HUES48 (cell line): ENCODE measurements around the gene ZBTB37.
"Not testable (repeated sequence)": the region's sequence is repeated elsewhere in the genome, so short reads cannot be mapped to it uniquely, and the experiment has no call there.

Experiments
- H3K27ac ChIP-seq: one replicate; pipeline ENCODE4 v1.7.0; 2013; ENCODE audit warnings: low read depth, low read length, inconsistent platforms
- H3K27me3 ChIP-seq: 2 replicates; pipeline ENCODE4 v1.6.1; 2013; ENCODE audit warnings: mild to moderate bottlenecking, low read length; ENCODE audit not compliant: control insufficient read depth, insufficient read depth
- H3K36me3 ChIP-seq: 2 replicates; pipeline ENCODE4 v1.6.1; 2013; ENCODE audit warnings: low read length; ENCODE audit not compliant: control insufficient read depth, insufficient read depth
- H3K4me1 ChIP-seq: 2 replicates; pipeline ENCODE4 v1.6.1; 2013; ENCODE audit warnings: mild to moderate bottlenecking, low read length; ENCODE audit not compliant: control insufficient read depth, insufficient read depth
- H3K4me3 ChIP-seq: 2 replicates; pipeline ENCODE4 v1.5.1; 2013; ENCODE audit warnings: mild to moderate bottlenecking, low read depth, low read length
- H3K9ac ChIP-seq: 2 replicates; pipeline ENCODE4 v1.6.1; 2013; ENCODE audit warnings: mild to moderate bottlenecking, low read depth, low read length, moderate library complexity
- H3K9me3 ChIP-seq: 2 replicates; pipeline ENCODE4 v1.6.1; 2013; ENCODE audit warnings: low read length; ENCODE audit not compliant: control insufficient read depth, insufficient read depth

ZBTB37 gene

GRCh38 chr1:173856903-173857302, 11.3 kb upstream of the ZBTB37 start:
- Histone ChIP-seq H3K9me3 (no peaks in the 10 kb centered on the region), H3K27me3 (no peaks in the 10 kb centered on the region), H3K36me3 (peaks cover 63% of the 10 kb centered on the region), H3K4me1 (peaks cover 12% of the 10 kb centered on the region), H3K9ac (no peak overlapping the region), H3K27ac (no peak overlapping the region), H3K4me3 (no peak overlapping the region)

- H3K9me3 ChIP-seq = no peaks in the 10 kb centered on the region
- no peak overlapping the region for H3K4me3 ChIP-seq
- peaks cover 61% of the 10 kb centered on the region for H3K36me3 ChIP-seq
- no peaks in the 10 kb centered on the region for H3K27me3 ChIP-seq
- H3K4me1 ChIP-seq = peaks cover 12% of the 10 kb centered on the region
- H3K27ac ChIP-seq = no peak overlapping the region
- no peak overlapping the region for H3K9ac ChIP-seq
Measured at GRCh38 chr1:173857363-173857917, 10.7 kb upstream of the ZBTB37 start.

GRCh38 chr1:173859547-173859946, 8.6 kb upstream of the ZBTB37 start:
- peaks cover 68% of the 10 kb centered on the region for H3K36me3 ChIP-seq
- not testable (repeated sequence) for H3K9me3 ChIP-seq, H3K27me3 ChIP-seq, H3K4me3 ChIP-seq, H3K9ac ChIP-seq, H3K27ac ChIP-seq
- H3K4me1 ChIP-seq = peaks cover 15% of the 10 kb centered on the region; the same call in 1 of the 2 replicates

GRCh38 chr1:173860065-173860464, 8.1 kb upstream of the ZBTB37 start:
- no peaks in the 10 kb centered on the region for H3K27me3 ChIP-seq
- H3K9ac ChIP-seq = no peak overlapping the region
- H3K4me1 ChIP-seq = peaks cover 20% of the 10 kb centered on the region; the same call in 1 of the 2 replicates
- H3K9me3 ChIP-seq = no peaks in the 10 kb centered on the region
- H3K27ac ChIP-seq = no peak overlapping the region
- H3K4me3 ChIP-seq = no peak overlapping the region
- peaks cover 71% of the 10 kb centered on the region for H3K36me3 ChIP-seq

GRCh38 chr1:173861731-173862145, 6.4 kb upstream of the ZBTB37 start:
- Histone ChIP-seq H3K27me3 (no peaks in the 10 kb centered on the region), H3K9ac (no peak overlapping the region), H3K4me1 (peaks cover 21% of the 10 kb centered on the region; the same call in 1 of the 2 replicates), H3K27ac (peak overlapping the region; percentile 63), H3K9me3 (no peaks in the 10 kb centered on the region), H3K36me3 (peaks cover 71% of the 10 kb centered on the region), H3K4me3 (no peak overlapping the region)

- H3K36me3 ChIP-seq = peaks cover 71% of the 10 kb centered on the region
- H3K9me3 ChIP-seq, H3K9ac ChIP-seq, H3K27me3 ChIP-seq, H3K4me3 ChIP-seq: not testable (repeated sequence)
- H3K4me1 ChIP-seq = peaks cover 21% of the 10 kb centered on the region; the same call in 1 of the 2 replicates
- peak overlapping the region; percentile 94 for H3K27ac ChIP-seq
Measured at GRCh38 chr1:173862146-173862768, 5.9 kb upstream of the ZBTB37 start.

GRCh38 chr1:173862769-173863223, 5.4 kb upstream of the ZBTB37 start:
- H3K36me3 ChIP-seq = peaks cover 65% of the 10 kb centered on the region
- H3K9me3 ChIP-seq = no peaks in the 10 kb centered on the region
- peak overlapping the region; percentile 94 for H3K27ac ChIP-seq
- H3K9ac ChIP-seq = peak overlapping the region; percentile 99
- H3K4me3 ChIP-seq = no peak overlapping the region
- H3K27me3 ChIP-seq = no peaks in the 10 kb centered on the region
- peaks cover 21% of the 10 kb centered on the region; the same call in 1 of the 2 replicates for H3K4me1 ChIP-seq

GRCh38 chr1:173863224-173864161, 4.7 kb upstream of the ZBTB37 start:
- Histone ChIP-seq H3K9me3 (no peaks in the 10 kb centered on the region), H3K4me3 (peak overlapping the region; percentile 97), H3K27ac (peak overlapping the region; percentile 94), H3K27me3 (no peaks in the 10 kb centered on the region), H3K4me1 (peaks cover 21% of the 10 kb centered on the region; the same call in 1 of the 2 replicates), H3K36me3 (peaks cover 58% of the 10 kb centered on the region), H3K9ac (peak overlapping the region; percentile 99)

- Histone ChIP-seq H3K27me3 (no peaks in the 10 kb centered on the region), H3K9me3 (no peaks in the 10 kb centered on the region), H3K27ac (peak overlapping the region; percentile 94), H3K4me1 (peaks cover 23% of the 10 kb centered on the region; the same call in 1 of the 2 replicates), H3K36me3 (peaks cover 56% of the 10 kb centered on the region), H3K4me3 (peak overlapping the region; percentile 97), H3K9ac (peak overlapping the region; percentile 99)
Measured at GRCh38 chr1:173864179-173864867, 3.9 kb upstream of the ZBTB37 start.

- peak overlapping the region; percentile 94 for H3K27ac ChIP-seq
- peaks cover 25% of the 10 kb centered on the region; the same call in 1 of the 2 replicates for H3K4me1 ChIP-seq
- H3K4me3 ChIP-seq = peak overlapping the region; percentile 97
- no peaks in the 10 kb centered on the region for H3K27me3 ChIP-seq
- no peaks in the 10 kb centered on the region for H3K9me3 ChIP-seq
- H3K9ac ChIP-seq = peak overlapping the region; percentile 99
- H3K36me3 ChIP-seq = peaks cover 54% of the 10 kb centered on the region
Measured at GRCh38 chr1:173865468-173866164, 2.6 kb upstream of the ZBTB37 start.
